HL-60 (cell line): Measurements from ENCODE around the gene DIAPH2.
"Not testable (repeated sequence)": the region's sequence is repeated elsewhere in the genome, so short reads cannot be mapped to it uniquely, and the experiment has no call there.

Source experiments
- DNase-seq, 2 experiments: peaks; one replicate each; pipeline ENCODE4 v3.0.0-alpha.2; 2010 to 2020; ENCODE audit warnings: low read depth in 1 of 2, low spot score in 1 of 2
- H3K27ac ChIP-seq: fragments of 250-450 bp; sonication (Bioruptor Pico); replicated peaks from 2 replicates; pipeline ENCODE4 v1.5.1; 2020; ENCODE audit warnings: mild to moderate bottlenecking, moderate library complexity
- H3K27me3 ChIP-seq: fragments of 250-450 bp; sonication (Bioruptor Pico); 2 replicates; pipeline ENCODE4 v1.5.1; 2021; ENCODE audit warnings: mild to moderate bottlenecking, moderate library complexity; ENCODE audit not compliant: insufficient read depth, poor library complexity, severe bottlenecking
- H3K4me3 ChIP-seq: replicated peaks from 2 replicates; pipeline ENCODE4 v1.5.1; 2011; ENCODE audit warnings: mild to moderate bottlenecking, control low read depth, low read length; ENCODE audit not compliant: insufficient read depth
- GABPA ChIP-seq: IDR thresholded peaks from 2 replicates; pipeline ENCODE4 v1.6.1; 2012; ENCODE audit warnings: low read depth
- POLR2AphosphoS5 ChIP-seq: IDR thresholded peaks from 2 replicates; pipeline ENCODE4 v1.6.1; 2012; ENCODE audit warnings: low read depth
- SPI1 ChIP-seq: IDR thresholded peaks from 2 replicates; pipeline ENCODE4 v1.6.1; 2012; ENCODE audit warnings: low read depth, mild to moderate bottlenecking, borderline replicate concordance
- TF ChIP-seq, protein P1 (sequence below): IDR thresholded peaks from 2 replicates; pipeline ENCODE4 v1.6.1; 2012; ENCODE audit warnings: low read depth; ENCODE audit not compliant: insufficient replicate concordance
- TF ChIP-seq, protein P2 (sequence below): IDR thresholded peaks from one replicate; pipeline ENCODE4 v1.5.1; 2011; ENCODE audit warnings: low read length, control low read depth, inconsistent platforms; ENCODE audit not compliant: insufficient read depth

The DIAPH2 gene

GRCh38 chrX:97402903-97403302 lies 718.3 kb downstream of the DIAPH2 start:
- DNase-seq = no peak
- TF ChIP-seq, protein P1, sequence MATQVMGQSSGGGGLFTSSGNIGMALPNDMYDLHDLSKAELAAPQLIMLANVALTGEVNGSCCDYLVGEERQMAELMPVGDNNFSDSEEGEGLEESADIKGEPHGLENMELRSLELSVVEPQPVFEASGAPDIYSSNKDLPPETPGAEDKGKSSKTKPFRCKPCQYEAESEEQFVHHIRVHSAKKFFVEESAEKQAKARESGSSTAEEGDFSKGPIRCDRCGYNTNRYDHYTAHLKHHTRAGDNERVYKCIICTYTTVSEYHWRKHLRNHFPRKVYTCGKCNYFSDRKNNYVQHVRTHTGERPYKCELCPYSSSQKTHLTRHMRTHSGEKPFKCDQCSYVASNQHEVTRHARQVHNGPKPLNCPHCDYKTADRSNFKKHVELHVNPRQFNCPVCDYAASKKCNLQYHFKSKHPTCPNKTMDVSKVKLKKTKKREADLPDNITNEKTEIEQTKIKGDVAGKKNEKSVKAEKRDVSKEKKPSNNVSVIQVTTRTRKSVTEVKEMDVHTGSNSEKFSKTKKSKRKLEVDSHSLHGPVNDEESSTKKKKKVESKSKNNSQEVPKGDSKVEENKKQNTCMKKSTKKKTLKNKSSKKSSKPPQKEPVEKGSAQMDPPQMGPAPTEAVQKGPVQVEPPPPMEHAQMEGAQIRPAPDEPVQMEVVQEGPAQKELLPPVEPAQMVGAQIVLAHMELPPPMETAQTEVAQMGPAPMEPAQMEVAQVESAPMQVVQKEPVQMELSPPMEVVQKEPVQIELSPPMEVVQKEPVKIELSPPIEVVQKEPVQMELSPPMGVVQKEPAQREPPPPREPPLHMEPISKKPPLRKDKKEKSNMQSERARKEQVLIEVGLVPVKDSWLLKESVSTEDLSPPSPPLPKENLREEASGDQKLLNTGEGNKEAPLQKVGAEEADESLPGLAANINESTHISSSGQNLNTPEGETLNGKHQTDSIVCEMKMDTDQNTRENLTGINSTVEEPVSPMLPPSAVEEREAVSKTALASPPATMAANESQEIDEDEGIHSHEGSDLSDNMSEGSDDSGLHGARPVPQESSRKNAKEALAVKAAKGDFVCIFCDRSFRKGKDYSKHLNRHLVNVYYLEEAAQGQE = no peak
- TF ChIP-seq, protein P2, sequence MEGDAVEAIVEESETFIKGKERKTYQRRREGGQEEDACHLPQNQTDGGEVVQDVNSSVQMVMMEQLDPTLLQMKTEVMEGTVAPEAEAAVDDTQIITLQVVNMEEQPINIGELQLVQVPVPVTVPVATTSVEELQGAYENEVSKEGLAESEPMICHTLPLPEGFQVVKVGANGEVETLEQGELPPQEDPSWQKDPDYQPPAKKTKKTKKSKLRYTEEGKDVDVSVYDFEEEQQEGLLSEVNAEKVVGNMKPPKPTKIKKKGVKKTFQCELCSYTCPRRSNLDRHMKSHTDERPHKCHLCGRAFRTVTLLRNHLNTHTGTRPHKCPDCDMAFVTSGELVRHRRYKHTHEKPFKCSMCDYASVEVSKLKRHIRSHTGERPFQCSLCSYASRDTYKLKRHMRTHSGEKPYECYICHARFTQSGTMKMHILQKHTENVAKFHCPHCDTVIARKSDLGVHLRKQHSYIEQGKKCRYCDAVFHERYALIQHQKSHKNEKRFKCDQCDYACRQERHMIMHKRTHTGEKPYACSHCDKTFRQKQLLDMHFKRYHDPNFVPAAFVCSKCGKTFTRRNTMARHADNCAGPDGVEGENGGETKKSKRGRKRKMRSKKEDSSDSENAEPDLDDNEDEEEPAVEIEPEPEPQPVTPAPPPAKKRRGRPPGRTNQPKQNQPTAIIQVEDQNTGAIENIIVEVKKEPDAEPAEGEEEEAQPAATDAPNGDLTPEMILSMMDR = no peak
- TF ChIP-seq SPI1 = no peak
- no peak for TF ChIP-seq POLR2AphosphoS5
- no peak for TF ChIP-seq GABPA
- no peaks in the 10 kb centered on the region for H3K27me3 ChIP-seq
- no peak overlapping the region for H3K4me3 ChIP-seq
- H3K27ac ChIP-seq = no peak overlapping the region

DNA sequence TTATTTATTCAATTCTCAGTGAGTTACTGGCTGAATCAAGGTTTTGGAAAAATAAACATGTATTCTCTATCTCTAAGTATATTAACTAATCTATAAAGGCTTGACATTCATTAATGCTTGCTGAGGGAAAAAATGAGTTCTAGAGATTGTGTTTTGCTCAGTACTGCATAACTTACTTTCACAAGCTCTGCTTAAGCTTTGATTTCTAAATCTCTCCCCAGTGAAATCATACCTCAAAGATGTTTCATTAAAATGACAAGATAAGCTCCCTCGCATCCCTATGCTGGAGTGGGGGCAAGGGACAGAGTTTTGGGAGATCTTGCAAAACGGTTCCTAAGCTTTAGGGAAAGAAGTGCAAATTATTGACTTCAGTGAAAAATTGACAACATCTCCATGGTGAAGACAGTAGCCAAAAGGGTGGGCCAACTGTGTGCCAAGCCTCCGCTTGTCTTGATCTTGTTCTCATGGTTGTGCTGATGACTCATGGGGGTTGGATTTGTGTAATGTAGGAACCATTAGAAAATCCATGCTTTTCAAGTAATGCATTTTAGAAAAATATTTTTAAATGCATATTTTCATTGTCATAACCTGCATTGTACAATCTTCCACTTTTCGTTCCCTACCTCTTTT lies 720.5 kb downstream of the DIAPH2 start:
- DNase-seq = no peak
- TF ChIP-seq, protein P1 = no peak
- TF ChIP-seq GABPA (no peak), POLR2AphosphoS5 (no peak), SPI1 (no peak)
- TF ChIP-seq, protein P2 = no peak
- Histone ChIP-seq H3K27ac (no peak overlapping the region), H3K4me3 (no peak overlapping the region), H3K27me3 (no peaks in the 10 kb centered on the region)

GRCh38 chrX:97409632-97410415 lies 725.2 kb downstream of the DIAPH2 start:
- not testable (repeated sequence) for DNase-seq, H3K27ac ChIP-seq, H3K4me3 ChIP-seq, H3K27me3 ChIP-seq

- Histone ChIP-seq H3K27ac (no peak overlapping the region), H3K4me3 (no peak overlapping the region), H3K27me3 (no peaks in the 10 kb centered on the region)
- no peak for DNase-seq
- TF ChIP-seq, protein P2 = no peak
- no peak for TF ChIP-seq GABPA
- no peak for TF ChIP-seq SPI1
- TF ChIP-seq POLR2AphosphoS5 = no peak
- TF ChIP-seq, protein P1 = no peak
These were observed 731.8 kb downstream of the DIAPH2 start for GRCh38 chrX:97416461-97416860.
